NCI-H345 (cell line): Measurements from ENCODE around the gene OR51B2.

ENCODE experiments used
- DNase-seq: peaks from one replicate; lab custom pipeline; 2025; lab: John Stamatoyannopoulos, UW

Gene OR51B2

GRCh38 chr11:5282628-5283027 lies 41.5 kb downstream of the OR51B2 start:
- DNase-seq: no peak

- no peak for DNase-seq
Measured at GRCh38 chr11:5281596-5281995, 42.5 kb downstream of the OR51B2 start.

- peak; percentile 21 for DNase-seq
Measured at GRCh38 chr11:5280582-5281102, 43.5 kb downstream of the OR51B2 start.

- DNase-seq: no peak
Measured at GRCh38 chr11:5279471-5280090, 44.5 kb downstream of the OR51B2 start.

GRCh38 chr11:5277807-5278382 lies 46.2 kb downstream of the OR51B2 start:
- DNase-seq: no peak

GRCh38 chr11:5276697-5277096 lies 47.4 kb downstream of the OR51B2 start:
- no peak for DNase-seq

- no peak for DNase-seq
Measured at GRCh38 chr11:5275369-5276110, 48.6 kb downstream of the OR51B2 start.

- no peak for DNase-seq
Measured at GRCh38 chr11:5274395-5274794, 49.7 kb downstream of the OR51B2 start.
